Upper lobe of right lung (tissue), 1 donor: ENCODE results near the gene ALDH3B2. TPM values are rescaled to one million over a fixed set of nuclear protein-coding genes. Genes with fewer than 3 reads are reported as not detected.
"Not testable (repeated sequence)": the region's sequence is repeated elsewhere in the genome, so short reads cannot be mapped to it uniquely, and the experiment has no call there.

Experiments used
- ATAC-seq: fragments of 200-7000 bp; cut with Tn5 transposase; one replicate; pipeline ENCODE4 v1.9.1; 2020; ENCODE audit warnings: mild to moderate bottlenecking, moderate library complexity
- DNase-seq: peaks from one replicate; pipeline ENCODE4 v3.0.0-alpha.2; 2020
- H3K27ac ChIP-seq: fragments of 200-600 bp; one replicate; pipeline ENCODE4 v1.8.0; 2022
- H3K27me3 ChIP-seq: fragments of 200-600 bp; one replicate; pipeline ENCODE4 v1.8.0; 2022; ENCODE audit warnings: mild to moderate bottlenecking
- H3K36me3 ChIP-seq: fragments of 200-600 bp; one replicate; pipeline ENCODE4 v1.8.0; 2022
- H3K4me1 ChIP-seq: fragments of 200-600 bp; one replicate; pipeline ENCODE4 v1.8.0; 2022
- H3K4me3 ChIP-seq: fragments of 200-600 bp; one replicate; pipeline ENCODE4 v1.8.0; 2022; ENCODE audit warnings: mild to moderate bottlenecking
- H3K9me3 ChIP-seq: fragments of 200-600 bp; one replicate; pipeline ENCODE4 v1.8.0; 2022
- CTCF ChIP-seq: fragments of 200-600 bp; IDR thresholded peaks from one replicate; pipeline ENCODE4 v1.8.0; 2022; ENCODE audit warnings: antibody characterized with exemption
- intact Hi-C: fragments of 100-400 bp; cut with DNase I; formaldehyde crosslinking; loops from one replicate; pipeline ENCODE4 v1.11.0; 2022
- total RNA-seq: library from RNA; stranded (reverse); fragmentation: NEBNext Ultra II Directional; extraction: Animal tissue kit (Norgen Biotek cat#: 25700); gene quantifications from one replicate; pipeline ENCODE4 v1.2.1, GENCODE V29; 2021
- donor health status: DM: no; HTN: yes; CAD: no; lungs with severe emphysema.

ALDH3B2 gene
- total RNA-seq, 1 donor from 2014 or later: 1.3 TPM

GRCh38 chr11:67704524-67704923, 30.1 kb upstream of the ALDH3B2 start:
- H3K4me1 ChIP-seq: no peaks in the 10 kb centered on the region
- H3K27ac ChIP-seq: no peak overlapping the region
- no peaks in the 10 kb centered on the region for H3K27me3 ChIP-seq
- no peaks in the 10 kb centered on the region for H3K36me3 ChIP-seq
- DNase-seq (no peak), ATAC-seq (no peak)
- no peak overlapping the region for H3K4me3 ChIP-seq
- intact Hi-C loops: no loop called here
- no peak for TF ChIP-seq CTCF
- no peaks in the 10 kb centered on the region for H3K9me3 ChIP-seq

- H3K4me3 ChIP-seq, H3K4me1 ChIP-seq, ATAC-seq, H3K27ac ChIP-seq, H3K9me3 ChIP-seq, intact Hi-C loops, H3K36me3 ChIP-seq, DNase-seq, H3K27me3 ChIP-seq: not testable (repeated sequence)
Measured at GRCh38 chr11:67703709-67704108, 29.3 kb upstream of the ALDH3B2 start.

GRCh38 chr11:67700548-67701262, 26.3 kb upstream of the ALDH3B2 start:
- no peaks in the 10 kb centered on the region for H3K9me3 ChIP-seq
- no peaks in the 10 kb centered on the region for H3K4me1 ChIP-seq
- no peak for TF ChIP-seq CTCF
- no peak for DNase-seq
- no peak overlapping the region for H3K27ac ChIP-seq
- H3K27me3 ChIP-seq: no peaks in the 10 kb centered on the region
- intact Hi-C loops: no loop called here
- no peak for ATAC-seq
- no peak overlapping the region for H3K4me3 ChIP-seq
- H3K36me3 ChIP-seq: no peaks in the 10 kb centered on the region

GRCh38 chr11:67700141-67700540, 25.7 kb upstream of the ALDH3B2 start:
- Histone ChIP-seq H3K4me1 (no peaks in the 10 kb centered on the region), H3K36me3 (no peaks in the 10 kb centered on the region), H3K4me3 (no peak overlapping the region), H3K27ac (no peak overlapping the region), H3K27me3 (no peaks in the 10 kb centered on the region), H3K9me3 (no peaks in the 10 kb centered on the region)
- DNase-seq: no peak
- intact Hi-C loops: no loop called here
- no peak for TF ChIP-seq CTCF
- ATAC-seq: no peak

- Histone ChIP-seq H3K4me1 (no peaks in the 10 kb centered on the region), H3K27me3 (no peaks in the 10 kb centered on the region), H3K36me3 (no peaks in the 10 kb centered on the region), H3K9me3 (no peaks in the 10 kb centered on the region), H3K4me3 (no peak overlapping the region), H3K27ac (no peak overlapping the region)
- intact Hi-C loops: no loop called here
- TF ChIP-seq CTCF: no peak
- no peak for ATAC-seq
- DNase-seq: no peak
Measured at GRCh38 chr11:67699521-67699920, 25.1 kb upstream of the ALDH3B2 start.

- Histone ChIP-seq H3K36me3 (no peaks in the 10 kb centered on the region), H3K27me3 (no peaks in the 10 kb centered on the region), H3K9me3 (no peaks in the 10 kb centered on the region), H3K4me3 (no peak overlapping the region), H3K4me1 (no peaks in the 10 kb centered on the region), H3K27ac (no peak overlapping the region)
- no peak for TF ChIP-seq CTCF
- intact Hi-C loops: no loop called here
- ATAC-seq (no peak), DNase-seq (no peak)
Measured at GRCh38 chr11:67698247-67698646, 23.8 kb upstream of the ALDH3B2 start.
